DMS53 (cell line): Measurements from ENCODE around the gene TANGO6.
"Not testable (repeated sequence)": the region's sequence is repeated elsewhere in the genome, so short reads cannot be mapped to it uniquely, and the experiment has no call there.

ENCODE experiments used
- DNase-seq: peaks from one replicate; lab custom pipeline; 2025; lab: John Stamatoyannopoulos, UW

TANGO6 gene

GRCh38 chr16:68972720-68973119, 129.4 kb downstream of the TANGO6 start:
- DNase-seq, result peak; percentile 9

DNA sequence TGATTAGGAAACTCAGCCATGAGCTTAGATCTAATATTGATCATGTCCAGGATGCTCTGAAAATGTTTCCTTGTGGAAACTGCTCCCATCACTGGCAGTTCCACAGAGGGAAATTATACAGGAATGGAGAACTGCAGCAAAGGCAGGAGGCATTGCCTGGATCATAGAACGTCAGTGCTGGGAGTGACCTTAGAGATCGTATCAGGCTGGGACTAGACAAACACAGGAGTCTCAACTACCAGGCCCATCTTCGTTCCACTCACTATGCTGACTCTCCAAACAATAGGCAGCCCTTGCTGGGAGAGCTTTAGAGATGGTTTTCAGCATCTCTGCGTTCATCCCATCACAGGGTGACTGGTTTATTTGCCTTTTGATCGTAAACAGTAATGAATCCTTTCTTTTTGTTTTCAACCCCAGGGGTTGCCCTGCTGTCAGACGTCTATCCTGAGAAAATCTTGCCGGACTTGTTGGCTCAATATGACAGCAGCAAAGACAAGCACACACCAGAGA, 130.3 kb downstream of the TANGO6 start:
- no peak for DNase-seq

DNA sequence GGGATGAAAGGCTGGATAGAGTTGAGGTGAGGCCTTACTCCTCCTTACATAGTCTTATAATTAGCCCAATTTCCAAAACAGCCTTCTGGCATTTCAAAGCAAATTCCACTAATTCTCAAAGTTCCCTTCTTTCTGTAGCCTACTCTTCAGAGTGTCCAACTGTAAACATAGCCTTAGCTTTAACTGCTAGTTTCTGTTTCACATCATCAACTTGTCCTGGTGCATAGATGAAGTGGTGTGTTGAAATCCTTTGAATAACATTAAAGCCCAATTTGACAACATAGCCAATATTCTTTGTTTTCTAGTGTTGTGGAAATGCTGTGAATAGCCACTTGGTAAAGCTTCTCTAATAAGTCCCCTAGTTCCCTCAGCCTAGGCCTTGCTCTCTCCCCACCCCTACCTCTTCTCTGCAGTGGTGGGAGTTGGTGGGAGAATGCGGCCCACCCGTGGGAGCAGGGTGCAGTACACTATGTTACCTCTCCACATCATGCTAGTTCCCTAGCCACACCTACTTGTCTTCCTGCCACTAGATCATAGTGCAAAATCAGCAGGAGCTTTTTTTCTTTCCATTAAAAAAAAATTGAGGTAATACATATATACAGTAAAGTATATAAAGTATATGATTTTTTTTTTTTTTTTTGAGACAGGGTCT, 135.1 kb downstream of the TANGO6 start:
- no peak for DNase-seq

DNA sequence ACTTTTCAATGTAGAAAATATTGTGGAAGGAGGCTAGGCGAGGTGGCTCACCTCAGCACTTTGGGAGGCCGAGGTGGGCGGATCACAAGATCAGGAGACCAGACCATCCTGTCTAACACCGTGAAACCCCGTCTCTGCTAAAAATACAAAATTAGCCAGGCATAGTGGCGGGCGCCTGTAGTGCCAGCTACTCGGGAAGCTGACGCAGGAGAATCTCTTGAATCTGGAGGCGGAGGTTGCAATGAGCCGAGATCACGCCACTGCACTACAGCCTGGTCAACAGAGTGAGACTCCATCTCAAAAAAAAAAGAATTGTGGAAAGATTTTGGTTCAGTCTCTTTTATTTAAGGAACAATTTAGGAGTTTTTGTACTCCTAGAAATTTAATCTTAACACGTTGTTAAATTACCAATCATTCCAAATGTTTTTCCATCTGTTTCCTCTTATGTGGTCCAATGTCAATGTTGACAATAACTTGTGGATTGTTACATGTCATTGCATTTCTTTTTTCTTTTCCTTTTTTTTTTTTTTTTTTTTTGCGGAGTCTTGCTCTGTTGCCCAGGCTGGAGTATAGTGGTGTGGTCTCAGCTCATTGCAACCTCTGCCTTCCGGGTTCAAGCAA, 137.5 kb downstream of the TANGO6 start:
- no peak for DNase-seq

GRCh38 chr16:68981971-68982370, 138.6 kb downstream of the TANGO6 start:
- no peak for DNase-seq

GRCh38 chr16:68984467-68984866, 141.1 kb downstream of the TANGO6 start:
- no peak for DNase-seq

- DNase-seq, result no peak
Observed at GRCh38 chr16:68985268-68985667, 141.9 kb downstream of the TANGO6 start.

DNA sequence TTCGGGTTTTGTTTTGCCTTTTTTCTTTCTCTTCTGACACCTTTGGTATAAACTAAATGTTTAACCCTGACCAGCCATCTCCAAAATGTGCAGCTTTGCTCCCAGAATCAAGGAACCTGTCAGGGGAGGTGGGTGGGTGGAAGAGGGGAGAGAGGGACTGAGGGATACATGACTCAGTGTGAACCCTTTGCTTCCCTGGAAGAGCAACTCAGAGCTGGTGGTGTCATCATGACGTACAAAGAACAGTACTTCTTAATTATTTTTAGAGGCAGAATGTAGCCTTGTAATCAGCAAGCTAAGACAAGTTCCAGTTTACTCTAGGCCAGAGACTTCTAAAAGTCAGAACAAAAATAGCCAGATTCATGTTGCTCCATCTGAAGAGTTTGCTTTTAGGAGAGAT, 142.5 kb downstream of the TANGO6 start:
- DNase-seq, result no peak

DNA sequence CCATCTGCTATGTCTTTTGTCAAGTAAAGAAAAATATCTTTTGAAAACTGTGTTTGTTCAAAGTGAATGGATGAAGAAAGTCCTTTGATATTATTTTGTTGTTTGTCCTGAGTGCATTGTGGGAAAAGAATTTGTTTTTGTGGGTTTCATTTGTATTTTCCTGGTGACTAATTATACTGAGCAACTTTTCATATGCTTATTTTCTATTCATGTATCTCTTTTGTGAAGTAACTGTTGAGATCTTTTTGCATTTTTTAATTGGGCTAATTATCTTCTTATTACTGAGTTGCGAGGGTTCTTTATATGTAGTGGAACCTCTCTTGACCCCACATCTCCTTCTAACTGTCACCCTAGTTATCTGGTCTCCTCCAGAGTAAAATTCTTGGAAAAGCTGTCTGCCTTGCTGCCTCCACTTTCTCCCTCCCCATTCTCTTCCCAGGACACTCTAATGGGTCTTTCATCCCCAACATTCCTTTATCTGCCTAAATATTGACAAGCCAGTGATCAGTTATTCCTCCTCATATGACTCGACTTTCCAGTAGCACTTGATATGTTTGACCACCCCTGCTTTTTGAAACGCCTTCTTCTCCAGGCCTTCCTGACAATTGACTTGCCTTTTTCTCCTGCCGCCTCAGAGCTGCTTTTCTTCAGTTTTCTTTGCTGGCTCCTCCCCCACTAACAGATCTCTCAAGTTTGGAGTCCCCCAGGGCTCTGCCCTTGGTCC, 144.6 kb downstream of the TANGO6 start:
- DNase-seq, result no peak

DNA sequence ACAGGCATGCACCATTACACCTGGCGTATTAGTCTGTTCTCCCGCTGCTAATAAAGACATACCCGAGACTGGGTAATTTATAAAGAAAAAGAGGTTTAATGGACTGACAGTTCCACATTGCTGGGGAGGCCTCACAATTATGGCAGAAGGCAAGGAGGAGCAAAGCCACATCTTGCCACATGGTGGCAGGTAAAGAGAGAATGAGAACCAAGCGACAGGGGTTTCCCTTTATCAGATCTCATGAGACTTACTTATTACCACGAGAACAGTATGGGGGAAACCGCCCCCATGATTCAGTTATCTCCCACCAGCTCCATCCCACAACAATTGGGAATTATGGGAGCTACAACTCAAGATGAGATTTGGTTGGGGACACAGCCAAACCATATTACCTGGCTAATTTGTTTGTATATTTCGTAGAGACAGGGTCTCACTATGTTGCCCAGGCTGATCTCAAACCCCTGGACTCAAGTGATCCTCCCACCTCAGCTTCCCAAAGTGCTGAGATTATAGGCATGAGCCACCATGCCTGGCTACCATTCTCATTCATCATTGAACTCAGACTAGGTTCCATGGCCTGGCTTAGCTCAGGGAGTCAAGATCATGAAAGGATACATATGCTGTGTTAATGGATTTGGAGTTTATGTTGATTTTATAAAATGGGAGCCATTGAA, 147.0 kb downstream of the TANGO6 start:
- DNase-seq, result not testable (repeated sequence)

GRCh38 chr16:68991075-68991474, 147.7 kb downstream of the TANGO6 start:
- no peak for DNase-seq

DNA sequence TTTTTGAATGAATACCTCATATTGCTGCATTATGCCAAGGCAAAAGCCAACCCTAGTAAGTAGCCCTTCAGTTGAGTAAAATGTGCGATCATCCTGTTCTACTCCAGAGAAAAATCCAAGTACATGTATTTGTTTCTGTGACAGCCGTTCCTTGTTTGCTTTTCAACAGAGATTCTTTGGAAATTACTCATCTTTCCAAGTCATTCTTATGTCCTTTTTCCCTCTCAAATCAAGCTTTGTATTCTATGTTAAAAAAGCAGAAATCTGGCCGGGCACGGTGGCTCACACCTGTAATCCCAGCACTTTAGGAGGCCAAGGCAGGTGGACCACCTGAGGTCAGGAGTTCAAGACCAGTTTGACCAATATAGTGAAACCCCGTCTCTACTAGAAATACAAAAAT, 149.2 kb downstream of the TANGO6 start:
- DNase-seq, result peak; percentile 34

DNA sequence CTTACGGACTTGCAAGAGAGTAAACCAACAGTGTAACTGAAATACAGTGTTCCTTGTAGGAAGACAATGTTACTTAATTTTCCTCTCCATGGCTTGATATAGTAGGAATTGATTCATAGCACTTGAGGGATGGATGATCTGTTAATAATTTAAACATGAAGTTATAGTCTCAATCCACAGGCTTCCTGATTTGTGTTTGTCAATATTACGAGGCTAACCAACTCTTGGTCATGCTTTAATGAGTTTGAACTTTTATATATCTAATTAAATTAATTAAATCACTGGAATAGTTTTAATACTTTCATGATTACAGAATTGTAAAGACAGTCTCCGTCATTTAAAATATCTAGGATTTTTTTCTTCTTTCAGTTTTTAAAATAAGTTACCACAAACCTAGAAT, 150.1 kb downstream of the TANGO6 start:
- DNase-seq, result no peak

DNA sequence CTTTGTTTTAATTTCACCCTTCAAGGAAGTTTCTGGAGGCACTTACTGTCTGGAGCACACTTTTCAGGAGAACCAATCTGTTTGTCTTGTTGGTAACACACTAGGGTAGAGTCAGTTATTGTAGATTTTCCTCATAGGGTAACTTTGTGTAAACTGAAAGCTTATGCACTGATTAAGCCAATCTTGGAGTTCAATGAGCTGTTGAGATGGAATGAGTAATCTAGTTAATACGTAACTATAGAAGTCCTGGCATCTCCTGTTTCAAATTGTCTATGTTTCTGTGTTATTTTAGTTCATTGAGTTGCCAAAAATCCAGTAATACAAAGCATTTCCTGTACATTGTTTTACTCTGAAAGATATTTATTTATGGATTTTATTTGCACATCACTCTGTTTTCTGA, 150.6 kb downstream of the TANGO6 start:
- peak; percentile 66 for DNase-seq

GRCh38 chr16:68994324-68994723, 151.0 kb downstream of the TANGO6 start:
- DNase-seq, result peak; percentile 47

- peak; percentile 59 for DNase-seq
Observed at GRCh38 chr16:68995011-68995504, 151.7 kb downstream of the TANGO6 start.

GRCh38 chr16:68997564-68997963, 154.2 kb downstream of the TANGO6 start:
- DNase-seq, result no peak

GRCh38 chr16:68999114-68999513, 155.8 kb downstream of the TANGO6 start:
- no peak for DNase-seq

GRCh38 chr16:69003500-69003899, 160.2 kb downstream of the TANGO6 start:
- peak; percentile 23 for DNase-seq

DNA sequence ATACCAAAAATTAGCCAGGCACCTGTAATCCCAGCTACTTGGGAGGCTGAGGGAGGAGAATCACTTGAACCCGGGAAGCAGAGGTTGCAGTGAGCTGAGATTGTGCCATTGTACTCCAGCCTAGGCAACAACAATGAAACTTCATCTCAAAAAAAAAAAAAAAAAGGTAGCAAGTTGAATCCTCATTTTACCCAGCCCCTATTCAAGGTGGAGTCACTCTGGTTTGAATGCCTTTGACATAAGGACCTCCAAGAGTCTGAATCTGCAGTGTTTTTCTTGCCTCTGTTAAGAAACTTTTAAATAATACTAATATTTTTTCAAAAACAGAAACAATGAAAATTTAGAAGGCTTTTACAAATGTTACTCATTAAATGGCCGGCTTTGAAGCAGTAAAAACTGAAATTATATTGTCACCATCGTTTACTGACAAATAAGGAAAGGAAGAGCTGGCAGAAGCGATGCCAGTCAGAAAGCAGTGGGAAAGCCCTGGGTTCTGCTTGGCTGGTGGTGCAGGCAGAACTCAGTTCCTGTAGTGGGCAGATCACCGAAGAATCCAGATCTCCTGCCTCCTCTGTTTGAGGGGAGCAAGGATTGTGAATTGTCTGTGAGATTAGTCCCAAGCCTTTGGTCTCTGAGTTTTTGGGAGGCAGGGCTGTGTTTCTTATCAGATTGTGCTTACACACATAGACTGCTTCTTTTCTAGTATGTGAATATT, 162.5 kb downstream of the TANGO6 start:
- DNase-seq, result no peak

DNA sequence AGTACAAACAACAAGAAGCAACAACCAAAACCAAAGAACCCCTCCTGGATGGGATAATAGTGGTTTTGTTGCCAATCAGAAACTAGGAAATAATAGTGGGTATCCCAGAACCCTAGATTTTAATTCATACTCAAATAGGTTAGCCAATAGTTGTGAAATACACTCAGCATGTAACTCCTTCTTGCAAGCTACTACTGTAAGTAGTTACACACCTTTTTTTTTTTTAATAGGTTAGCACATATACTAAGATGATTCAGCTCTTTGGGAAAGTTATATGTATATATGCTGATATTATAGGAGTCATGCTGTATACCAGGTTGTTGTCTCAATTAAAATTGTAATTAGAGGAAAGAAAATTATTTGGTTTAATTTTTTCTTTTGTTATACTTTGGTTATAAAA, 169.6 kb downstream of the TANGO6 start:
- no peak for DNase-seq

GRCh38 chr16:69013991-69014390, 170.7 kb downstream of the TANGO6 start:
- no peak for DNase-seq
